GM18502 (cell line): Measurements from ENCODE around the gene OPRD1.

ENCODE experiments used
- ATAC-seq: cut with Tn5 transposase; IDR thresholded peaks from one replicate; pipeline ENCODE4 v1.9.1; 2021; ENCODE audit warnings: mild to moderate bottlenecking; ENCODE audit not compliant: unreplicated experiment, poor library complexity

The OPRD1 gene

GRCh38 chr1:28877132-28877781 is 65.3 kb downstream of the OPRD1 start:
- ATAC-seq = peak; percentile 49

GRCh38 chr1:28878796-28879195 is 66.8 kb downstream of the OPRD1 start:
- ATAC-seq = no peak

DNA sequence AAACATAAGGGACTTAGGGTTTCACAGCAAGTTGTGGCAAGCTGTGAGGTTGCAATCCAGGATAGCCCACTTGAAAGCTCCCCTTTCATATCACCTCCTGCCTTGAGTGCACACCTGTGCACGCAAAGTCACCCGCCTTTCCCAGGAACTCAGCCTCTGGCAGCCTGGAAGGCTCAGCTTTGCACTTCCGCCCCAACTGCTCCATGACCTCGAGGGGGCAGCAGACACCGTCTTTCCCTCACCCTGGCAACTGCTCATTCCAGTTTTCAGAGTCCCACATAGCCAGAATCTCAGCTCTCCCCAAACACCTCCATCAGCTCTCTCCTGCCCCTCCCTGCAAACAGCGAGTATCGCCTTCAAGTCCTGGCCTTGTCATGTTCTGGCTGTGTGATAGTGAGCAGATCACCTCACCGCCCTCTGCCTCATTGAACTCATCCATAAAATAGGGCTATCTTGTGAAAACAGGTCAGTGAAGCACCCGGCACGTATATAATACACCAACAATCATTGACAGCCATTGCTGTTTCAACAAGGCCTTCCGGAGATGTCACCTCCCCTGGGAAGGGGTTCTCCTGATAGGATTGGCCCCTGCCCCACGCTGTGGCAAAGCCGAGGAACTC is 70.1 kb downstream of the OPRD1 start:
- no peak for ATAC-seq

GRCh38 chr1:28883242-28883616 is 71.3 kb downstream of the OPRD1 start:
- no peak for ATAC-seq

GRCh38 chr1:28885472-28885877 is 73.5 kb downstream of the OPRD1 start:
- ATAC-seq = no peak

- no peak for ATAC-seq
These were observed 74.2 kb downstream of the OPRD1 start for GRCh38 chr1:28885977-28886730.

GRCh38 chr1:28886731-28887418 is 74.9 kb downstream of the OPRD1 start:
- peak; percentile 58 for ATAC-seq

- ATAC-seq = no peak
These were observed 75.5 kb downstream of the OPRD1 start for GRCh38 chr1:28887419-28887834.

- ATAC-seq = no peak
These were observed 76.1 kb downstream of the OPRD1 start for GRCh38 chr1:28887835-28888682.

DNA sequence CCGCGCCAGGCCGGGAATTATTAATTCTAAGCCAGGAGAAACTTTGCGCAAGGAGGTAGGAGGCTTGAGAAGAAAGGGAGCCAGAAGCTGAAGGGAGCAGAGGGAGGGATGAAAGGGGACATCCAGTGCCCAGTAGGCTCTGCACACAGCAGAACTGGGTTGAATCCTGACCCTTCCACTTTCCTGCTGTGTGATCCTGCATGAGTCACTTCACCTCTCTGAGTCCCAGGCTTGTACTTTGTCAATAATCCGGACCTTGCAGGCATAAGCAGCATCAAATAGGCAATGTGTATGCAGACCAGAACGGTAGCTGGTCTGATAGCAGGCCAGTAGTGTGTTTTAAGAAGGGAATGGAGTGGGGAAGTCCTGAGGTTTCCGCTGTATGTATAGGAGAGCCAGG is 76.9 kb downstream of the OPRD1 start:
- no peak for ATAC-seq

- ATAC-seq = no peak
These were observed 77.4 kb downstream of the OPRD1 start for GRCh38 chr1:28889357-28889756.

GRCh38 chr1:28890435-28890834 is 78.5 kb downstream of the OPRD1 start:
- no peak for ATAC-seq

DNA sequence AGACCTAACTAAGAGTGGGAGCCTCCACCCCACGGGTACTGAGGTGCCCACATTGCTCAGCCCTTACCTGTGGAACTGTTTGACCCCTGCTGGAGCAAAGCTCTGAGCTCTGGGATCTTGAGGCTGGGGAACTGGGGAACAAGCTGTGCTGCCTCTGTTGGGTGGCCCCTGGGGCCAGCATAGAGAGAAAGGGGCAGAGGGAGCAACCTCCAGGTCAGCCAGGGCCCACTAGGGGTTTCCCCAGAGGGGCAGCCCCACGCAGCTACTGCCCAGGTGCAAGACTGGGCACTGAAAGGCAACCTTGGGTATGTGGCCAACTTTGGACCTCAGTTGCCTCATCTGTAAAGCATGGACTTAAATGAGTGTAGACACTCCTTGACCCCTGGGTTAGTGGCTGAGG is 78.9 kb downstream of the OPRD1 start:
- no peak for ATAC-seq

DNA sequence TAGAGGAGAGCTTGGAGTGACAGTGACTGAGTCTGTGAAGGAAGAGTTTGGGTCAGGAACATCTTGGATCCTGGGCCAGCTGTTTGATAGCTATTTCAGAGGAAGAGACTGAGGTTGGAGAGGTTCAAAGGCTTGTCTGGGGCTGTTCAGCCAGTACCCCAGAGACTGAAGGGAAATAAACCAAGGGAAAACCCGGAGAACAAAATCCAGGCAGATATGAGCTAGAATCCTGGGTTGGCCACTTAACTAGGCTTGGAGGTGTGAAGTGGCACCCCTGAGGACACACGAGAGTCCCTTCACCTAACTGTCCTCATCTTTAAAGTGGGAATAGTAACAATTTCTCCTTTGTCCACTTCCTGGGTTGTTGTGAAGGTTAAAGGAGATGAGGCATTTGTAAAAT is 79.3 kb downstream of the OPRD1 start:
- ATAC-seq = no peak

GRCh38 chr1:28893403-28894102 is 81.6 kb downstream of the OPRD1 start:
- ATAC-seq = no peak

DNA sequence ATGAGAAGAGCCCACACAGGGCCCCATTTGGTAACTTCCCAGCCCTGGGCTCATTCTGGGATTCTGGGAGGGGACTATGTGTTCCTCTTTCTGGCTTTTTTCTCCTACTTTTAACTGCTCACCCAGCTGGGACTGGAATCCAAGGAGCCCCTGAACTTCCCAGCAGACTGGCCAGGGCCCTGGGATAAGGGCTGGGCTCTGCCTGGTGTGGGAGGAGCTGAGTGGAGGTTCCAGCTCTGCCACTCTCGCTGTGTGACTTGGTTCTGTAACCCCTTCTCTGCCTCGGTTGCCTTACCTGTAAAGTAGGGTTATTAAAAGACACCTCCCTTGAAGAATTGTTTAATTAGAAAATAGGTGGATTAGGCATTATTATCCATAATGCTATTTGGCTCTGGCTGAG is 82.8 kb downstream of the OPRD1 start:
- ATAC-seq = no peak

DNA sequence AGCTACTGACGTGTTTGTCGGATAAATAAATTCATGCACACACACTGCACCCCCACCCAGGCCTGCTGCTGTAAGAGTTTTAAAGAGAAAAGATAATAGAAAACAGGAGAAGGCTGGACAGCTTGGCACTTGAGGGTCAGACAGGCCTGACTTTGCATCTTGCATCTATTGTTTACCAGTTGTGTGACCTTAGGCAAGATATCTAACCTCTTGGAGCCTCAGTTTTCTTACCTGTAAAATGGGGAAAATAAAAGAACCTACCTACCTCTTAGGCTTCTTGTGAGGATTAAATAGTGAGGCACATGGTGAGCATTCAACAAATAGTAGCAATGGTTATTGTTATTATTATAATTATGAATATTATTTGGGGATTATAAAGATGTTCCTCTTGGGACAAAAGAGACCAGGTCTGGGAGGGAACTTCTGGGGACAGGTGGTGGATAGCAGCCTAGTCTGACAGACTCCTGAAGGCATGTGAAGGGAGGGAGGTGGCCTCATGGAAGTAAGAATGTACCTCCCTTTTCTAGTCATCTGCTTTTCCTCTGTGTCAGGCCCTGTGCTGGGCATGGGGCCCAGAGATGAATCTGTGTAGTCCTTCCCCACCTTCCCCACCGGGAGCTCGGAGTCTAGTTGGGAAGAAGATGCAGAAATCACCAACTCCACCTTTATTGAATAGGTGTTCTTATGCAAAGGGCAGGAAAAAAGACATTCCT is 84.1 kb downstream of the OPRD1 start:
- ATAC-seq = no peak

DNA sequence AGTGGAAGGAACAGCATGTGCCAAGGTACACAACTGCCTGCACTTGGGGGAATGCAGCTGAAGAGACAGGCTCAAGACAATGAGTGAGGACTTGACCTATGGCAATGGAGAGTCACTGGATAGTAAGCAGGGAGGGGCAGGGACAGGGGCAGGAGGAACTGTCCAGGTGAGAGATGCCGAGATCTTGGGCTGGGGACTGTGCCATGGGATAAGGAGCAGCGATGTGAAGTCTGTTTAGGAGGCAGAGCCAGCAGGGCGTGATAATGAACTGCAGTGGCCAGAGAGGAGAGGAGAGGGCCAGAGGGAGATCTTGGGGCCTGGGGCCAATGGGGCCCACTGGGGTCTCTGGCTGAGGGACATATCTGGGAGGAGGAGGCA is 84.6 kb downstream of the OPRD1 start:
- ATAC-seq = no peak

DNA sequence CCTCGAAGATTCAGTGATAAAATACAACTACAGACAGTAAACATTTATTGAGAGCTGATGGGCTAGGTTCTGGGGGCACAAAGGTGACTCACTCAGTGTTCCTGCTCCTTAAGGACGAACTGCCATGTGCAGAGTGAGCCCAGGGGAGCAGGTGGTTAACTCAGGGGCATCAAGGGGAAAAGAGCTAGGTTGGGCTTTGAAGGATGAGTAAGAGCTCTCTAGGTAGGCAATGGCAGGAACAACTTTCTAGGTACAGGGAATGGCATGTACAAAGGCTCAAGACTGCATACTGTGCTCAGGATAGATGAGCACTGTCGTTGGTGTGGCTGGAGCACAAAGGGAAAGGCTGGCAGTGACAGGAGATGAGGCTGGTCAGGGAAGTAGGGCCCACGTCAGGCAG is 85.8 kb downstream of the OPRD1 start:
- no peak for ATAC-seq
